GM12873 (cell line): ENCODE data around the gene KRTAP10-5.
"Not testable (repeated sequence)": the region's sequence is repeated elsewhere in the genome, so short reads cannot be mapped to it uniquely, and the experiment has no call there.

Experiments used
- TF ChIP-seq, protein P1 (sequence below): IDR thresholded peaks from 2 replicates; pipeline ENCODE4 v1.5.1; 2012; ENCODE audit warnings: low read depth, mild to moderate bottlenecking, moderate library complexity, low read length, control low read depth; ENCODE audit not compliant: insufficient read depth; ENCODE audit errors: missing control alignments

KRTAP10-5 gene

DNA sequence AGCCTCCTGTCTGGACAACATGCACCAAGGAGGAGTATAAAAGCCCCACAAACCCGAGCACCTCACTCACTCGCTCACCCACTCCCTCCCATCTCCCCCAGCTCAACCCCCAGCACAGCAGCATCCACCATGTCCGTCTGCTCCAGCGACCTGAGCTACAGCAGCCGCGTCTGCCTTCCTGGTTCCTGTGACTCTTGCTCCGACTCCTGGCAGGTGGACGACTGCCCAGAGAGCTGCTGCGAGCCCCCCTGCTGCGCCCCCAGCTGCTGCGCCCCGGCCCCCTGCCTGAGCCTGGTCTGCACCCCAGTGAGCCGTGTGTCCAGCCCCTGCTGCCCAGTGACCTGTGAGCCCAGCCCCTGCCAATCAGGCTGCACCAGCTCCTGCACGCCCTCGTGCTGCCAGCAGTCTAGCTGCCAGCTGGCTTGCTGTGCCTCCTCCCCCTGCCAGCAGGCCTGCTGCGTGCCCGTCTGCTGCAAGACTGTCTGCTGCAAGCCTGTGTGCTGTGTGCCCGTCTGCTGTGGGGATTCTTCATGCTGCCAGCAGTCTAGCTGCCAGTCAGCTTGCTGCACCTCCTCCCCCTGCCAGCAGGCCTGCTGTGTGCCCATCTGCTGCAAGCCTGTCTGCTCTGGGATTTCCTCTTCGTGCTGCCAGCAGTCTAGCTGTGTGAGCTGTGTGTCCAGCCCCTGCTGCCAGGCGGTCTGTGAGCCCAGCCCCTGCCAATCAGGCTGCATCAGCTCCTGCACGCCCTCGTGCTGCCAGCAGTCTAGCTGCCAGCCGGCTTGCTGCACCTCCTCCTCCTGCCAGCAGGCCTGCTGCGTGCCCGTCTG is 6.6 kb downstream of the KRTAP10-5 start, which contains the start of gene KRTAP10-4:
Gene KRTAP10-4 (plus strand): TSS at position 100 of the 827 bp plus-strand sequence. CDS start 30 bp downstream, at position 130.
- TF ChIP-seq, protein P1, sequence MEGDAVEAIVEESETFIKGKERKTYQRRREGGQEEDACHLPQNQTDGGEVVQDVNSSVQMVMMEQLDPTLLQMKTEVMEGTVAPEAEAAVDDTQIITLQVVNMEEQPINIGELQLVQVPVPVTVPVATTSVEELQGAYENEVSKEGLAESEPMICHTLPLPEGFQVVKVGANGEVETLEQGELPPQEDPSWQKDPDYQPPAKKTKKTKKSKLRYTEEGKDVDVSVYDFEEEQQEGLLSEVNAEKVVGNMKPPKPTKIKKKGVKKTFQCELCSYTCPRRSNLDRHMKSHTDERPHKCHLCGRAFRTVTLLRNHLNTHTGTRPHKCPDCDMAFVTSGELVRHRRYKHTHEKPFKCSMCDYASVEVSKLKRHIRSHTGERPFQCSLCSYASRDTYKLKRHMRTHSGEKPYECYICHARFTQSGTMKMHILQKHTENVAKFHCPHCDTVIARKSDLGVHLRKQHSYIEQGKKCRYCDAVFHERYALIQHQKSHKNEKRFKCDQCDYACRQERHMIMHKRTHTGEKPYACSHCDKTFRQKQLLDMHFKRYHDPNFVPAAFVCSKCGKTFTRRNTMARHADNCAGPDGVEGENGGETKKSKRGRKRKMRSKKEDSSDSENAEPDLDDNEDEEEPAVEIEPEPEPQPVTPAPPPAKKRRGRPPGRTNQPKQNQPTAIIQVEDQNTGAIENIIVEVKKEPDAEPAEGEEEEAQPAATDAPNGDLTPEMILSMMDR, result not testable (repeated sequence)

DNA sequence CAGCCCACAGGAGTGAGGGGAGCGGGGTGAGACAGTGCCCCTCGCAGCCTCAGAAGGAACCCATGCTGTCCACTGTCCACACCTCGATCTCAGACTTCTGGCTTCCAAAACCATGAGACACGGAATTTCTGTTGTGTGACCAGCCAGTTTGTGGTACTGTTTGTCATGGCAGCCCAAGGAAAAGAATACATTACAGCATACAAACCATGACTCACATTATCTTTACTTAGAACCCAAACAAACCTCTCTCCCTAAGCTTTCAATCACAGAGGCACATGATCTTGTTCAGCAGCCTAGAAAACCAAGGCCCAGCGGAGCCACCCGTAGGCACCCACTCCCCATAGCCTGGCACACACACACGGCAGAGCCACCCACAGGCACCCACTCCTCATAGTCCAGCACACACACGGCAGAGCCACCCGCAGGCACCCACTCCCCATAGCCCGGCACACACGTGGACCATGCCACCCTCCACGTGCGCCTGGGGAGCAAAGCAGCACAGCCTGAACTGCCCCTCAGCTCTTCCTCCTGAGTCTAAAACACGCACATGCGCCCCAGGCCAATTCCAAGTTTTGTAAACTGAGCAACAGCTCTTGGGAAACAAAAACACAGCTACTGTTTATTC is 7.3 kb downstream of the KRTAP10-5 start:
- TF ChIP-seq, protein P1, result no peak

DNA sequence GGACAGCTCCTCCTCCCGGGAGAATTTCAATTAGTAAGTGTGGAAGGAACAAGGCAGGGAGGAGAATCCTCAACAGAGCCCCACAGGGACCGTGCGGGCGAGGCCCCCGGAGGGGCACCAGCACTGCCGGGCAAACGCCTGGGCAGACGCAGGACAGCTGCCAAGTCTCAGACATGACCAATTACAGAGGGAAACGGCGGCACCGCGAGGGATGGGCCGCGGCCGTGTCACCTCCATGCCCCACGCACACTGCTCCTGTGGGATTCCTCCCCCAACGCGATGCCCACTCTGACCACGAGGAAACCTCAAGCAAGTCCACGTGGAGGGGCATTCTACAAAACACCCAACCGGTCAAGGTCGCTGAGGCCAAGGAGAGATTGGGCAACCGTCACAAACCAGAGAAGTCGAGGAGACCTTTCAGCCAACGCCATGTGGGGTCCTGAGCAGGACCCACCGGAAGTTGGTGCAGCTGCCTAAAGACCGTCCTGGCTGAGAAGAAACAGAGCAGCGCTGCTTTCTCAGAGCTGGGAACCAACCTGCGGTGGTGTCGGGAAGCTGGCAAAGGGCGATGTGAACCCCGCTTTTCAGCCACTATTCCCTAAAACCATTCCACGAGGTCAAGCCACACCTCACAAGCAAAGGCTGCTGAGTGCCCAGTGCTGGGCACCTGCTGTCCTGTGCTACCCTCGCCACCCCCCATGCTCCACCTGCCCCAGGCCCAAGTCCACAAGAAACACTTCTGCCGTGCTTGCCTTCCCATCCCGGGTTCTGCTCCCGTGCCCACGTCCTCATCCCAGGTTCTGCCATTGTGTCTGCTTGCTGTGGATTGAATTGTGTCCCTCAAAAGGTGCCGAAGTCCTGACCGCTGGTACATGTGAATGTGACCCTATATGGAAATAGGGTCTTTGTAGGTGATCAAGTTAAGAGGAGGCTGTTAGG is 8.3 kb downstream of the KRTAP10-5 start:
- TF ChIP-seq, protein P1, result no peak

DNA sequence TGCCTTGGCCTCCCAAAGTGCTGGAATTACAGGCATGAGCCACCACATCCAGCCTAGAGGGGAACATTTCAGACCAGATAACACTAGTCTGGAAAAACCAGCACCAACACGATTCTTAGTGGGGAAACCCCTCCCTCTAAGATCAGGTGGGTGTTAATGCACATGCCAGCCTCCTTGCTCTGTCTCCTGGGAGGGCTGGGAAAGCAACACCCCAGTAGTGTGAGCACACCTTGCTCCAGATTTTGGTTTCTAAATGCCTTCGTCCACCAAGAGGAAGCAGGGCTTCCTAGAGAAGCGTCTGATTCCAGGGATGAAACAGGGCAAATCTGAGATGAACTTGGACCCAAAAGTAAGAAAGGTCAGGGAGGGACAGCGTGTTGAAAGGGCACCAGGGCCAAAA is 9.1 kb downstream of the KRTAP10-5 start:
- TF ChIP-seq, protein P1, result no peak

DNA sequence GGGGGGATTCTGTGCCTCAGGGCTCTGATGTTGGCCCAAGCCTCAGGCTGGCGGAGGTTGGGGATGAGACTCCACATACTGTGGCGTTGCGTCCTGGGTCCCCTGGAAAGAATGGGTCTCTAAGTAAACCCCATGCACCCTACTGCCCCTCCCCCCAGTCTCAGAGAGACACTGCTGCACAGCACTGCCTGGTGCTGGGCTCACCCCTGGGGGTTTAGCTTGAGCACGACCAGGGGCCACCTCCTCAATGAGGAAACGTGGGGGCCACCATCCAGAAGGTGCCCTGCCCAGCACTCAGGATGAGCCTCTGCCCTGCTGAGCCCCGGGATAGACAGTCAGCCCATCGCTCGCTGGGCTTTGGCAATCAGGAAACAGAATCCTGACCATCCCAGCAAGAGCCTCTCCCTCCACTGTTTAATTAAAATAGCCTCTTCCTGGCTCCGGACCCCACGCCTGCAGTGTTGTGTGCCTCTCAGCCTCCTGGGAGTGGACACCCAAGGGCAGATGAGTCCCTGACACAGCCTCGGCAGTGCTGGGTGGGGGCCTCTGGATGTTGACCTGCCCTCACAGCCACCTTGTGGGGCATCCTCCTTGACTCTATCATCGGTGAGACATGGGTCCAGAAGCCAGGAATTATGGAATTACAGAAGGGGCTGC is 10.4 kb downstream of the KRTAP10-5 start:
- TF ChIP-seq, protein P1, result no peak

DNA sequence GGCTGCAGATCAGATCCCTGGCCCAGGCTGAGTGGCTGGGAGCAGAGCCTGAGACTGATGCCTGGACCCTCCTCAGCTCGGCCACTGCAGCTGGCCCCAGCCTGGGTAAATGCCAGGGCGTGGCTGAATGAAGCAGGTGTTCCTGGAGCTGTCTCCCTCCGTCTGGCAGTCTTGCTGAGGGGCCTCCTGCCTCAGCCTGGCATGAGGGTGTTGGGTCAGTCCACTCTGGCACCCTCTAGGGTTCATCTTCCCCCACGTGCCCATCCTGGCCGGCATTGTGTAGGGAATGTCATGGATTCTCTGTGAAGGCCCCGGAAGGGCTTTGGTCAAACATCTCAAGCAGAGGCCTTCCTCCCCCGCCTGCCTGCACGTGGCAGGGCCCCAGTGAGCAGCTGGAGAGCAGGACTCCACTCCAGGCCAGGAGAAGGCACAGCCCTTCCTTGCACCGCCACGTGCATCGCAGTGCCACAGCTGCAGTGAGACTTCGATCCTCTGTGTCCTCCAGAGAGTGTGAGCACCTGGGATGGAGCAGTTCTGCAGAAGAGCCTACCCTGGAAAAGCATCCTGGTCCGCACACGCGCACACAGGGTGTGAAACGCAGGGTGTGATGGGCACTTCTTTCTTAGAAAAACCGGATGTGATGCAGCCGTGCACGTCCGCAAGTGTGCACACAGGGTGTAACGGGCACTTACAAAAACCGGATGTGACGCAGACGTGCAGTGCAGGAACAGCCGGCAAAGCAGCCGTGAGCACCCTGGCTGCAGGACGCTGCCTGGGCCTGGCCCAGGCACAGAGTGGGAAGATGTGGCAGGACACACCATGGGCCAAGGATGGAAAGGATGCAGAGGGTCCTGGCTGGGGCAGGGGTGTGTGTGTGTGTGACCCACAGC is 11.5 kb downstream of the KRTAP10-5 start:
- TF ChIP-seq, protein P1, result no peak
